ENCODE data around the gene SBF2.

- TF ChIP-seq CTCF (IDR thresholded peaks at IDR 0.05; ENCODE audit: low read depth, low read length) (no peak), EZH2phosphoT487 (IDR thresholded peaks at IDR 0.05; ENCODE audit: low read depth) (no peak)
These were observed 221.9 kb downstream of the SBF2 start for GRCh38 chr11:10072142-10072541.
